Right lobe of liver (tissue), 6 donors: Measurements from ENCODE around the gene TUSC1. TPM values are rescaled to one million over a fixed set of nuclear protein-coding genes. Genes with fewer than 3 reads are reported as not detected.
A peak's percentile ranks its signal among the peaks of the same experiment; 100 is the strongest.
"Not testable (repeated sequence)": the region's sequence is repeated elsewhere in the genome, so short reads cannot be mapped to it uniquely, and the experiment has no call there.

Source experiments
- ATAC-seq, 4 donors: fragments of 200-7000 bp; cut with Tn5 transposase; one replicate each; pipeline ENCODE4 v1.9.1; 2020; ENCODE audit warnings: mild to moderate bottlenecking in 4 of 4, moderate library complexity in 4 of 4
- DNase-seq, 3 donors: peaks; one replicate each; pipeline ENCODE4 v3.0.0-alpha.2; 2020
- H3K27ac ChIP-seq, 3 donors: fragments of 200-600 bp; one replicate each; pipeline ENCODE4 v1.8.0; 2022
- H3K27me3 ChIP-seq, 2 donors: fragments of 200-600 bp; one replicate each; pipeline ENCODE4 v1.8.0; 2022
- H3K36me3 ChIP-seq, 4 donors: fragments of 200-600 bp; sonication (generic) in 1 of 4; one replicate each; pipeline versions ENCODE4 v1.5.1 to v1.8.0; 2017 to 2022; ENCODE audit warnings: control low read depth in 1 of 4
- H3K4me1 ChIP-seq, 4 donors: fragments of 200-600 bp; sonication (generic) in 1 of 4; one replicate each; pipeline versions ENCODE4 v1.5.1 to v1.8.0; 2017 to 2022; ENCODE audit warnings: control low read depth in 1 of 4
- H3K4me3 ChIP-seq, 3 donors: fragments of 200-600 bp; one replicate each; pipeline ENCODE4 v1.8.0; 2022
- H3K9me3 ChIP-seq, 4 donors: fragments of 200-600 bp; sonication (generic) in 1 of 4; one replicate each; pipeline versions ENCODE4 v1.5.1 to v1.8.0; 2017 to 2022; ENCODE audit warnings: control low read depth in 1 of 4
- POLR2A ChIP-seq: fragments of 450-650 bp; IDR thresholded peaks from one replicate; pipeline ENCODE4 v1.6.1; 2017; ENCODE audit warnings: antibody characterized with exemption, mild to moderate bottlenecking
- WGBS: methylation state at CpG from one replicate; pipeline ENCODE4 v1.1.6; 2018; ENCODE audit warnings: low coverage, low lambda C conversion rate; ENCODE audit not compliant: insufficient coverage; ENCODE audit errors: missing lambda C conversion rate; 5-methylcytosine and 5-hydroxymethylcytosine counted together
- intact Hi-C, 2 donors: fragments of 100-400 bp; cut with DNase I; formaldehyde crosslinking; loops; one replicate each; pipeline versions ENCODE4 v1.11.2 to v1.14.1; 2022
- total RNA-seq, 6 experiments: library from RNA; depleted of rRNA in 2 of 6; stranded (reverse); fragments of >200 nt in 2 of 6; fragmentation: NEBNext Ultra II Directional in 3 of 6; extraction: Animal tissue kit (Norgen Biotek cat#: 25700) in 3 of 6; gene quantifications; one replicate each; pipeline versions ENCODE4 v1.1.0 to v1.2.4, GENCODE V29; 2016 to 2023
- TF ChIP-seq, protein P1 (sequence below), 4 donors: fragments of 200-600 bp in 3 of 4; fragments of 450-650 bp in 1 of 4; IDR thresholded peaks; one replicate each; pipeline versions ENCODE4 v1.5.1 to v1.8.0; 2016 to 2022; ENCODE audit warnings: antibody characterized with exemption in 4 of 4, mild to moderate bottlenecking in 2 of 4
- donor health status: DM: no; HTN: yes; CAD: no.
- donor health status: DM: no; HTN: no; CAD: no.
- donor health status: DM: no; HTN: no; CAD: no.
- donor health status: DM: no; HTN: yes; CAD: no.
- donor health status: DM: no; HTN: yes; CAD: no.

TUSC1 gene
- total RNA-seq, 6 experiments from 2014 or later = 4.0 to 8.8 (median 5.5) TPM

GRCh38 chr9:25677301-25678146 lies 720 bp downstream of the TUSC1 start:
- WGBS = 1% methylated on average over 9 of the region's 77 CpGs
- Histone ChIP-seq H3K4me1 (peaks cover 0 to 15% (median 0%) of the 10 kb centered on the region in 4 donors), H3K9me3 (no peaks in the 10 kb centered on the region), H3K27ac (peak overlapping the region; percentile 98), H3K27me3 (no peaks in the 10 kb centered on the region), H3K36me3 (no peaks in the 10 kb centered on the region), H3K4me3 (peak overlapping the region; percentile 86 to 93 (median 92))
- DNase-seq (peak; percentile 94 to 95 (median 95)), ATAC-seq (peak; percentile 96 to 99 (median 98))
- TF ChIP-seq POLR2A = peak; percentile 84
- TF ChIP-seq, protein P1, sequence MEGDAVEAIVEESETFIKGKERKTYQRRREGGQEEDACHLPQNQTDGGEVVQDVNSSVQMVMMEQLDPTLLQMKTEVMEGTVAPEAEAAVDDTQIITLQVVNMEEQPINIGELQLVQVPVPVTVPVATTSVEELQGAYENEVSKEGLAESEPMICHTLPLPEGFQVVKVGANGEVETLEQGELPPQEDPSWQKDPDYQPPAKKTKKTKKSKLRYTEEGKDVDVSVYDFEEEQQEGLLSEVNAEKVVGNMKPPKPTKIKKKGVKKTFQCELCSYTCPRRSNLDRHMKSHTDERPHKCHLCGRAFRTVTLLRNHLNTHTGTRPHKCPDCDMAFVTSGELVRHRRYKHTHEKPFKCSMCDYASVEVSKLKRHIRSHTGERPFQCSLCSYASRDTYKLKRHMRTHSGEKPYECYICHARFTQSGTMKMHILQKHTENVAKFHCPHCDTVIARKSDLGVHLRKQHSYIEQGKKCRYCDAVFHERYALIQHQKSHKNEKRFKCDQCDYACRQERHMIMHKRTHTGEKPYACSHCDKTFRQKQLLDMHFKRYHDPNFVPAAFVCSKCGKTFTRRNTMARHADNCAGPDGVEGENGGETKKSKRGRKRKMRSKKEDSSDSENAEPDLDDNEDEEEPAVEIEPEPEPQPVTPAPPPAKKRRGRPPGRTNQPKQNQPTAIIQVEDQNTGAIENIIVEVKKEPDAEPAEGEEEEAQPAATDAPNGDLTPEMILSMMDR (IDR thresholded peaks at IDR 0.05) = no peak
- intact Hi-C loops = no loop called here

GRCh38 chr9:25675858-25676257 lies 2.4 kb downstream of the TUSC1 start:
- 77% methylated on average over 2 of the region's 2 CpGs for WGBS
- H3K27ac ChIP-seq, H3K9me3 ChIP-seq, DNase-seq, H3K36me3 ChIP-seq, H3K4me3 ChIP-seq, ATAC-seq, intact Hi-C loops, H3K27me3 ChIP-seq: not testable (repeated sequence)
- peaks cover 0 to 15% (median 0%) of the 10 kb centered on the region in 4 donors for H3K4me1 ChIP-seq

DNA sequence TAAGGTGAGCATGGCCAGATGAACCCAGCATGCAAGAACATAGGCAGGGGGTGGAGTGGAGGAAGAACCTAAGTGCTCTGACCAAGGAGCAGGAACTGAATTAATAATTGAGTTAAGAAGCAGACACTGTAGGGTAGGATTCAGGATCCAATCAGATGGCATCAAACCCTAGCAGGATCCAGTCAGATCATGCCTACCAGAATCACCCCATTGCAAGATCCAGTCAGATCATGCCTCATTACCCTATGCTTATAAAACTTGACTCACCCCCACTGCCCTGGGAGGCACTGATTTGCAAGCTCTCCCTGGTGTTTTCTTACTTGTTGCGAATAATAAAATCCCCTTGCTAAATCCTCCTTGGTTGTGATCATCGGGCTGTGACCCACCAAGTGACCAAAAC lies 19.7 kb downstream of the TUSC1 start:
- H3K9me3 ChIP-seq = no peaks in the 10 kb centered on the region
- no peak for ATAC-seq
- TF ChIP-seq, protein P1 (IDR thresholded peaks at IDR 0.05) = no peak
- TF ChIP-seq POLR2A = no peak
- intact Hi-C loops = no loop called here
- no peaks in the 10 kb centered on the region for H3K4me1 ChIP-seq
- H3K27me3 ChIP-seq = peaks cover 0 to 4% of the 10 kb centered on the region in 2 donors
- no peak overlapping the region for H3K27ac ChIP-seq
- no peaks in the 10 kb centered on the region for H3K36me3 ChIP-seq
- DNase-seq = no peak
- WGBS = 29% methylated on average over 2 of the region's 2 CpGs
- H3K4me3 ChIP-seq = no peak overlapping the region

- ATAC-seq (no peak), DNase-seq (no peak)
- no peaks in the 10 kb centered on the region for H3K4me1 ChIP-seq
- H3K36me3 ChIP-seq = no peaks in the 10 kb centered on the region
- no peak overlapping the region for H3K27ac ChIP-seq
- TF ChIP-seq POLR2A = no peak
- TF ChIP-seq, protein P1 (IDR thresholded peaks at IDR 0.05) = no peak
- WGBS = 44% methylated on average over 2 of the region's 2 CpGs
- no peak overlapping the region for H3K4me3 ChIP-seq
- H3K9me3 ChIP-seq = no peaks in the 10 kb centered on the region
- intact Hi-C loops = no loop called here
- no peaks in the 10 kb centered on the region for H3K27me3 ChIP-seq
Observed at GRCh38 chr9:25654417-25654816, 23.8 kb downstream of the TUSC1 start.

- WGBS = 14% methylated on average over 3 of the region's 3 CpGs
- H3K27me3 ChIP-seq = no peaks in the 10 kb centered on the region
- no peak overlapping the region for H3K4me3 ChIP-seq
- no peaks in the 10 kb centered on the region for H3K36me3 ChIP-seq
- intact Hi-C loops = no loop called here
- DNase-seq = no peak
- no peak for ATAC-seq
- no peaks in the 10 kb centered on the region for H3K9me3 ChIP-seq
- no peaks in the 10 kb centered on the region for H3K4me1 ChIP-seq
- TF ChIP-seq POLR2A = no peak
- TF ChIP-seq, protein P1 (IDR thresholded peaks at IDR 0.05) = no peak
- no peak overlapping the region for H3K27ac ChIP-seq
Observed at GRCh38 chr9:25648116-25648515, 30.1 kb downstream of the TUSC1 start.
